Fibroblast of lung (primary cell): ENCODE data around the gene CFAP58. TPM values are rescaled to one million over a fixed set of nuclear protein-coding genes. Genes with fewer than 3 reads are reported as not detected.

ENCODE experiments used
- DNase-seq, 2 donors: peaks; one replicate each; pipeline versions ENCODE4 v3.0.0 to v3.0.0-alpha.2; 2010; ENCODE audit warnings: low read depth in 2 of 2
- H2AFZ ChIP-seq: 2 replicates; pipeline ENCODE4 v1.5.1; 2012; ENCODE audit warnings: low read length, control low read depth, inconsistent platforms
- H3K27ac ChIP-seq: 2 replicates; pipeline ENCODE4 v1.5.1; 2011; ENCODE audit warnings: low read length, control low read depth; ENCODE audit not compliant: insufficient read depth
- H3K27me3 ChIP-seq: 2 replicates; pipeline ENCODE4 v1.5.1; 2011; ENCODE audit warnings: mild to moderate bottlenecking, low read length; ENCODE audit not compliant: control insufficient read depth, insufficient read depth
- H3K36me3 ChIP-seq: 2 replicates; pipeline ENCODE4 v1.5.1; 2011; ENCODE audit warnings: low read length; ENCODE audit not compliant: control insufficient read depth, insufficient read depth
- H3K4me1 ChIP-seq: 2 replicates; pipeline ENCODE4 v1.5.1; 2011; ENCODE audit warnings: low read length; ENCODE audit not compliant: control insufficient read depth, insufficient read depth; ENCODE audit errors: extremely low read depth
- H3K4me2 ChIP-seq: 2 replicates; pipeline ENCODE4 v1.5.1; 2011; ENCODE audit warnings: low read length, control low read depth; ENCODE audit not compliant: insufficient read depth; ENCODE audit errors: extremely low read depth
- H3K4me3 ChIP-seq, 4 experiments: fragments of 200-600 bp in 1 of 4; sonication (generic) in 1 of 4; replicated peaks in 1 of 4; 2 replicates each; pipeline ENCODE4 v1.5.1; 2011 to 2016; ENCODE audit warnings: low read length in 4 of 4, low read depth in 3 of 4, mild to moderate bottlenecking in 3 of 4, control low read depth in 2 of 4, inconsistent platforms in 1 of 4, mixed read lengths in 1 of 4; ENCODE audit not compliant: insufficient read depth in 1 of 4; ENCODE audit errors: control extremely low read depth in 1 of 4
- H3K79me2 ChIP-seq: 2 replicates; pipeline ENCODE4 v1.5.1; 2012; ENCODE audit warnings: mild to moderate bottlenecking, low read length, inconsistent platforms; ENCODE audit not compliant: control insufficient read depth, insufficient read depth
- H3K9ac ChIP-seq: 2 replicates; pipeline ENCODE4 v1.5.1; 2011; ENCODE audit warnings: mild to moderate bottlenecking, low read length, control low read depth; ENCODE audit not compliant: insufficient read depth
- H3K9me3 ChIP-seq: 2 replicates; pipeline ENCODE4 v1.5.1; 2012; ENCODE audit warnings: low read depth, low read length; ENCODE audit not compliant: control insufficient read depth, insufficient read depth
- H4K20me1 ChIP-seq: 2 replicates; pipeline ENCODE4 v1.5.1; 2011; ENCODE audit warnings: low read length; ENCODE audit not compliant: control insufficient read depth, insufficient read depth; ENCODE audit errors: extremely low read depth
- EZH2 ChIP-seq: IDR thresholded peaks from 2 replicates; pipeline ENCODE4 v1.5.1; 2012; ENCODE audit warnings: low read length, control low read depth, mild to moderate bottlenecking; ENCODE audit errors: missing control alignments
- polyA plus RNA-seq, 2 donors: library from polyadenylated mRNA; depleted of rRNA in 1 of 2; stranded (reverse) in 1 of 2; unstranded in 1 of 2; fragments of >200 nt; gene quantifications; 2 replicates each; pipeline ENCODE4 v1.2.1, GENCODE V29; 2011 to 2012; ENCODE audit warnings: missing spikeins in 1 of 2
- total RNA-seq: library from RNA; depleted of rRNA; stranded (reverse); fragments of >200 nt; gene quantifications from 2 replicates; pipeline ENCODE4 v1.2.1, GENCODE V29; 2014
- TF ChIP-seq, protein P1 (sequence below), 2 donors: IDR thresholded peaks in 1 of 2; conservative IDR thresholded peaks in 1 of 2; 1 replicate in 1 of 2; 2 replicates in 1 of 2; pipeline ENCODE4 v1.5.1; 2011 to 2012; ENCODE audit warnings: low read length in 2 of 2, control low read depth in 1 of 2, inconsistent platforms in 1 of 2, low read depth in 1 of 2, mild to moderate bottlenecking in 1 of 2

CFAP58 gene
- total and polyA plus RNA-seq, 2 donors (not counting 1 experiment from before 2014, with no cell fraction given) = 0.33 to 0.42 TPM

DNA sequence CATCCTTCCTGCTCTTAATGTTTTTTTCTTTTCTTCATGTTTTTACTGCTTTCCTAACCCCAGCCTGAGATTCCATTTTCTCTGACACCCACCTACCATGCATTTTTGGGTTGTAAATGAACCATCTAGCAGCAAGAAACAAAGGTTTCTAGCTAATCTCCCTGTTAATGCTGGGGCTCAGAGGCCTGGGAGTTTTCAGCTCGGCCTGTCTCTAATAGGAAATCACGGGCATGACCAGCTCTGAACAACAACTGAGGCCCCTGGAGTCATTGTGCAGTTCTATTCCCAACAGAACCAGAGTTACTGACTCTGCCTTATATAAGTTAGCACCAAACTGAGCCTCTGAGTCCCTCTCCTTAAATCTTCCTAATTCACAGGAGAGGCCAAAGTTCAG, 134.8 kb downstream of the CFAP58 start:
- Histone ChIP-seq H3K9me3 (no peaks in the 10 kb centered on the region), H4K20me1 (no peaks in the 10 kb centered on the region), H3K36me3 (no peaks in the 10 kb centered on the region), H3K4me1 (no peaks in the 10 kb centered on the region), H3K9ac (no peak overlapping the region), H3K27me3 (no peaks in the 10 kb centered on the region), H2AFZ (no peak overlapping the region), H3K27ac (no peak overlapping the region), H3K4me3 (no peak overlapping the region), H3K4me2 (no peak overlapping the region), H3K79me2 (no peaks in the 10 kb centered on the region)
- no peak for DNase-seq
- TF ChIP-seq, protein P1, sequence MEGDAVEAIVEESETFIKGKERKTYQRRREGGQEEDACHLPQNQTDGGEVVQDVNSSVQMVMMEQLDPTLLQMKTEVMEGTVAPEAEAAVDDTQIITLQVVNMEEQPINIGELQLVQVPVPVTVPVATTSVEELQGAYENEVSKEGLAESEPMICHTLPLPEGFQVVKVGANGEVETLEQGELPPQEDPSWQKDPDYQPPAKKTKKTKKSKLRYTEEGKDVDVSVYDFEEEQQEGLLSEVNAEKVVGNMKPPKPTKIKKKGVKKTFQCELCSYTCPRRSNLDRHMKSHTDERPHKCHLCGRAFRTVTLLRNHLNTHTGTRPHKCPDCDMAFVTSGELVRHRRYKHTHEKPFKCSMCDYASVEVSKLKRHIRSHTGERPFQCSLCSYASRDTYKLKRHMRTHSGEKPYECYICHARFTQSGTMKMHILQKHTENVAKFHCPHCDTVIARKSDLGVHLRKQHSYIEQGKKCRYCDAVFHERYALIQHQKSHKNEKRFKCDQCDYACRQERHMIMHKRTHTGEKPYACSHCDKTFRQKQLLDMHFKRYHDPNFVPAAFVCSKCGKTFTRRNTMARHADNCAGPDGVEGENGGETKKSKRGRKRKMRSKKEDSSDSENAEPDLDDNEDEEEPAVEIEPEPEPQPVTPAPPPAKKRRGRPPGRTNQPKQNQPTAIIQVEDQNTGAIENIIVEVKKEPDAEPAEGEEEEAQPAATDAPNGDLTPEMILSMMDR (conservative IDR thresholded peaks at IDR 0.05 in 1 of 2, IDR thresholded peaks at IDR 0.05 in 1 of 2; ENCODE audit: low read depth in 1 of 2, low read length in 2 of 2) = no peak
- TF ChIP-seq EZH2 = no peak

DNA sequence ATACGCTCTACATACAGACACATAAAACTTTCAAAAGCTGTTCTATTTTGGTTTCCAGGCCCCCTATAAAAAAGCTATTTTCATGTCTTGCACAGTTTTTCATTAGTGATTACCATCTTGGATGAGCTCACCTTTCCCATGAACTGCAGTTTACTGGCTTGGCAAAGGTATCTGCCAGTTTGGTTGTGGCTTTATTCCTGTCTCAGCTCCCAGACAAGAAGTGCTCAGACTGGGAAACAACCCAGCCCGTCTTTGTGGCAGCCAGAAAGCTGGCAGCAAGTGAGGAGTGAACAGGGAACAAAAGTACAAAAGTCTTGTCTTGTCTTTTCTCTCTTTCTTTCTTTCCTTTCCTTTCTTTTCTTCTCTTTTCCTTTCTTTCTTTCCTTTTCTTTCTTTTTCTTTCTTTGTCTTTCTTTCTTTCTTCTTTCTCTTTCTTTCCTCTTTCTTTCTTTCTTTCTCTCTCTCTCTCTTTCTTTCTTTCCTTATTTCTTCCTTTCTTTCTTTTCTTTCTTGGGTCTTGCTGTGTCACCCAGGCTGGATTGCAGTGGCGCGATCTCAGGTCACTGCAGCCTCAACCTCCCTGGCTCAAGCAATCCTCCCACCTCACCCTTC, 138.8 kb downstream of the CFAP58 start:
- Histone ChIP-seq H3K4me1 (no peaks in the 10 kb centered on the region), H2AFZ (no peak overlapping the region), H3K9me3 (no peaks in the 10 kb centered on the region), H3K27ac (no peak overlapping the region), H3K36me3 (no peaks in the 10 kb centered on the region), H3K4me2 (no peak overlapping the region), H3K4me3 (no peak overlapping the region), H3K9ac (no peak overlapping the region), H4K20me1 (no peaks in the 10 kb centered on the region), H3K27me3 (no peaks in the 10 kb centered on the region), H3K79me2 (no peaks in the 10 kb centered on the region)
- peak in 1 of 2 donors; percentile 43 for DNase-seq
- TF ChIP-seq, protein P1 (conservative IDR thresholded peaks at IDR 0.05 in 1 of 2, IDR thresholded peaks at IDR 0.05 in 1 of 2; ENCODE audit: low read depth in 1 of 2, low read length in 2 of 2) = no peak
- no peak for TF ChIP-seq EZH2

DNA sequence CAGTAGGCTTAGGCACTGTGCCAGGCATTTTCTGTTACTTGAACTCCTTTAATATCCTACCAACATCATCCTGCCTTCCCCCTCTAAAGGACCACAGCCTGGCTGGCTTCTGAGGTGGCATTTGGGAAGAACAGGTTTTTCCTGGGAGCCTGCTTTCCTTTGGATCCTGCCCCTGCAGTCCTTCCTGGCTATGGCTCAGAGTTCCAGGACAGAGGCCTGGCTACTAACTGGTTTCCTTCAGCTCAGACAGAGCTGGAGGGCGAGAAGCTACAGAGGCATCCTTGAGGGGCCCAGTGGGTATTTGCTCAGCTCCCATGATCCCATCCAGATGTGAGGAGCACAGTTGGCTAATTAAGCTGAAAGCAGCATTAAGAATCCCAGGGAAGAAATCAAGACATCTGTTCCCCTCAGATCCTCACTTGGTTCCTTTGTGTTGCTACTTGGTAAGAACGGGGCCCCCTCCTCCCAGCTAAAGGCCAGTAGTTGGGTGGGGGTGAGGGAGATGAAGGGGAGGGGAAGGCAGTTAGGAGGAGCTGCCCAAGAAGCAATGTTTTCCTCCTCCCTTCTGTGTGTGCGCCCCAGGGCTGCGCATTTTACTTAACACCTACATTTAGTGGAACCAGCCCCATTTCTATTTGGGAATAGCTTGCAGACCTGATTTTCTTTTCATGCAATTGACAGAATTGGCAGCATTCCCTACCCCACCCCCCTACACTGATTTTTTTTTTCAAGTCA, 144.9 kb downstream of the CFAP58 start:
- H3K36me3 ChIP-seq = no peaks in the 10 kb centered on the region
- no peaks in the 10 kb centered on the region for H4K20me1 ChIP-seq
- no peaks in the 10 kb centered on the region for H3K79me2 ChIP-seq
- no peak overlapping the region for H3K4me2 ChIP-seq
- H3K4me3 ChIP-seq = no peak overlapping the region
- H3K27ac ChIP-seq = no peak overlapping the region
- no peaks in the 10 kb centered on the region for H3K9me3 ChIP-seq
- no peak overlapping the region for H3K9ac ChIP-seq
- H3K27me3 ChIP-seq = no peaks in the 10 kb centered on the region
- DNase-seq = no peak
- no peak for TF ChIP-seq EZH2
- TF ChIP-seq, protein P1 (conservative IDR thresholded peaks at IDR 0.05 in 1 of 2, IDR thresholded peaks at IDR 0.05 in 1 of 2; ENCODE audit: low read depth in 1 of 2, low read length in 2 of 2) = no peak
- no peaks in the 10 kb centered on the region for H3K4me1 ChIP-seq
- no peak overlapping the region for H2AFZ ChIP-seq
